PC-9 (cell line): ENCODE results near the gene C14orf132. TPM values are rescaled to one million over a fixed set of nuclear protein-coding genes. Genes with fewer than 3 reads are reported as not detected.

ENCODE experiments used
- BruUV-seq: library from RNA; stranded (reverse); fragments of 400-500 nt; replicated peaks from 2 replicates; lab custom pipeline; 2021; lab: Mats Ljungman, UMichigan
- CTCF ChIA-PET: fragments of 300-600 bp; sonication (Branson Sonifier 250); formaldehyde crosslinking; loops from one replicate; lab custom pipeline; 2022; ENCODE audit warnings: antibody characterized with exemption; lab: Charles Lee
- POLR2A ChIA-PET: fragments of 300-600 bp; sonication (Branson Sonifier 250); formaldehyde crosslinking; loops from one replicate; lab custom pipeline; 2022; ENCODE audit warnings: antibody characterized with exemption; ENCODE audit not compliant: unreplicated experiment; lab: Charles Lee
- DNase-seq, 2 experiments: peaks; one replicate each; pipeline versions ENCODE4 v3.0.0 to v3.0.0-alpha.2; 2015 to 2022; ENCODE audit warnings: mixed read lengths in 1 of 2
- H2AFZ ChIP-seq: fragments of 200-600 bp; sonication (generic); 2 replicates; pipeline ENCODE4 v1.8.1; 2017; ENCODE audit warnings: antibody characterized with exemption
- H3F3A ChIP-seq: fragments of 200-600 bp; sonication (generic); 2 replicates; pipeline ENCODE4 v1.8.1; 2017; ENCODE audit warnings: antibody characterized with exemption, mild to moderate bottlenecking, low read depth; ENCODE audit not compliant: insufficient read depth
- H3K27ac ChIP-seq: fragments of 200-600 bp; sonication (generic); 2 replicates; pipeline ENCODE4 v1.6.1; 2016; ENCODE audit warnings: mixed run types
- H3K27me3 ChIP-seq: fragments of 200-600 bp; sonication (generic); 2 replicates; pipeline ENCODE4 v1.6.1; 2016; ENCODE audit warnings: low read depth, mixed run types; ENCODE audit not compliant: insufficient read depth
- H3K36me3 ChIP-seq: fragments of 200-600 bp; sonication (generic); 2 replicates; pipeline ENCODE4 v1.6.1; 2016; ENCODE audit warnings: low read depth, mixed run types
- H3K4me1 ChIP-seq: fragments of 200-600 bp; sonication (generic); replicated peaks from 2 replicates; pipeline ENCODE4 v1.6.1; 2016; ENCODE audit warnings: mixed run types; ENCODE audit not compliant: insufficient read depth
- H3K4me2 ChIP-seq: fragments of 200-600 bp; sonication (generic); 2 replicates; pipeline ENCODE4 v1.6.1; 2017; ENCODE audit warnings: mixed run types
- H3K4me3 ChIP-seq: fragments of 200-600 bp; sonication (generic); 2 replicates; pipeline ENCODE4 v1.6.1; 2016; ENCODE audit warnings: mixed run types
- H3K79me2 ChIP-seq: fragments of 200-600 bp; sonication (generic); 2 replicates; pipeline ENCODE4 v1.6.1; 2017; ENCODE audit warnings: low read depth, mixed run types
- H3K9me2 ChIP-seq: fragments of 200-600 bp; sonication (generic); 2 replicates; pipeline ENCODE4 v1.8.1; 2017; ENCODE audit warnings: mild to moderate bottlenecking; ENCODE audit not compliant: insufficient read depth
- H3K9me3 ChIP-seq: fragments of 200-600 bp; sonication (generic); 2 replicates; pipeline ENCODE4 v1.8.1; 2016; ENCODE audit warnings: low read depth; ENCODE audit not compliant: insufficient read depth
- H4K20me1 ChIP-seq: fragments of 200-600 bp; sonication (generic); 2 replicates; pipeline ENCODE4 v1.8.1; 2017; ENCODE audit not compliant: insufficient read depth
- EZH2 ChIP-seq: fragments of 200-600 bp; sonication (generic); IDR thresholded peaks from 2 replicates; pipeline ENCODE4 v1.8.0; 2017; ENCODE audit warnings: antibody characterized with exemption, low read depth
- intact Hi-C: fragments of 100-400 bp; cut with micrococcal nuclease; formaldehyde crosslinking; loops from one replicate; pipeline ENCODE4 v1.10.0; 2022; ENCODE audit not compliant: unreplicated experiment
- total RNA-seq: library from RNA; stranded (reverse); gene quantifications from 2 replicates; pipeline ENCODE4 v1.2.3, GENCODE V29; 2021
- TF ChIP-seq, protein P1 (sequence below): fragments of 200-600 bp; sonication (generic); conservative IDR thresholded peaks from 2 replicates; pipeline ENCODE4 v1.6.1; 2017; ENCODE audit warnings: mixed run types, antibody characterized with exemption, mild to moderate bottlenecking, moderate library complexity

C14orf132 gene
- total RNA-seq, 1 experiment from 2014 or later = not detected

DNA sequence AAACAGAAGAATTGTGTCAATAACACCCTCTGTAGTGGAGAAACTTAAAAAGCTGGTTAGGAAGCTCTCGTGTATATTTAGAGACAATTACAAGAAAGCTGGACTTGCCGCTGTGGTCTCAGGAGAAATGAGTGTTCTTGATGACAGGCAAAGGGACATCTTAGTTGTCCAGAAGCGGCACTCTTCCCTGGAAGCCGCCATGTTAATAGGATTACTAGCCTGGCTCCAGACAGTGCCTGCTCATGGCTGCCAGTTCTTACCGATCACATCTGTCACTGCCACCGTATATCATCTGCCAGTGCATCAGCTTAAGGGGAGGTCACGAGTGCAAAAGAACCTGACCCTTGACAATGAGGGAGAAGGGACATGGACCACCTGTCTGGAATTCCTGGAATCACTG, 48.9 kb downstream of the C14orf132 start:
- Histone ChIP-seq H4K20me1 (no peaks in the 10 kb centered on the region), H3K79me2 (no peaks in the 10 kb centered on the region), H3K9me2 (no peaks in the 10 kb centered on the region), H2AFZ (no peak overlapping the region), H3F3A (peaks cover 11% of the 10 kb centered on the region; the same call in 1 of the 2 replicates), H3K27ac (no peak overlapping the region), H3K9me3 (no peaks in the 10 kb centered on the region), H3K4me2 (no peak overlapping the region), H3K4me1 (peaks cover 53% of the 10 kb centered on the region), H3K36me3 (no peaks in the 10 kb centered on the region), H3K27me3 (no peaks in the 10 kb centered on the region), H3K4me3 (no peak overlapping the region)
- DNase-seq = no peak
- ChIA-PET CTCF (no interaction called here), POLR2A (no interaction called here)
- no TSS peak for BruUV-seq
- intact Hi-C loops = no loop called here
- TF ChIP-seq, protein P1, sequence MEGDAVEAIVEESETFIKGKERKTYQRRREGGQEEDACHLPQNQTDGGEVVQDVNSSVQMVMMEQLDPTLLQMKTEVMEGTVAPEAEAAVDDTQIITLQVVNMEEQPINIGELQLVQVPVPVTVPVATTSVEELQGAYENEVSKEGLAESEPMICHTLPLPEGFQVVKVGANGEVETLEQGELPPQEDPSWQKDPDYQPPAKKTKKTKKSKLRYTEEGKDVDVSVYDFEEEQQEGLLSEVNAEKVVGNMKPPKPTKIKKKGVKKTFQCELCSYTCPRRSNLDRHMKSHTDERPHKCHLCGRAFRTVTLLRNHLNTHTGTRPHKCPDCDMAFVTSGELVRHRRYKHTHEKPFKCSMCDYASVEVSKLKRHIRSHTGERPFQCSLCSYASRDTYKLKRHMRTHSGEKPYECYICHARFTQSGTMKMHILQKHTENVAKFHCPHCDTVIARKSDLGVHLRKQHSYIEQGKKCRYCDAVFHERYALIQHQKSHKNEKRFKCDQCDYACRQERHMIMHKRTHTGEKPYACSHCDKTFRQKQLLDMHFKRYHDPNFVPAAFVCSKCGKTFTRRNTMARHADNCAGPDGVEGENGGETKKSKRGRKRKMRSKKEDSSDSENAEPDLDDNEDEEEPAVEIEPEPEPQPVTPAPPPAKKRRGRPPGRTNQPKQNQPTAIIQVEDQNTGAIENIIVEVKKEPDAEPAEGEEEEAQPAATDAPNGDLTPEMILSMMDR = no peak
- no peak for TF ChIP-seq EZH2

GRCh38 chr14:96088481-96088880, 49.3 kb downstream of the C14orf132 start:
- CTCF ChIA-PET = no interaction called here
- POLR2A ChIA-PET = no interaction called here
- H3K36me3 ChIP-seq = no peaks in the 10 kb centered on the region

DNA sequence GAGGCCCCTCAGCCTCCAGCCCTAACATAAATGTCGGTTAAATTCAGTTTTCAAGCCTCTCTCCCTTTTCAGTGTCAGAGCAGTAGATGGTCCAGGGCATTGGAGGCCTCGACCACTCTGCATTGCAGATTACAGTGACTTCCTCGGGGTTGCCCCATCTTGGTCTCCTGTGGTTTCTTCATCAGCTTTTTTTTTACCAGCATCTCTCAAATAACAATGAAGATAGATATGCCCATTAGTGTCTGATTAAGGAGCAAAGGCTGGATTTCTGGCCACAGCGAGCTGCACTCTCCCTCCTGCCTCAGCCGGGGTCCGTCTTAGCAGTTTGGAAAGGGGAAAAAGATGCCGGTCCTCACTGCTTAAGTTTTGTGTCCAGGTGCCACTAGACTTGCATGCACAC, 49.7 kb downstream of the C14orf132 start:
- POLR2A ChIA-PET = no interaction called here
- Histone ChIP-seq H4K20me1 (no peaks in the 10 kb centered on the region), H3K4me1 (peaks cover 53% of the 10 kb centered on the region), H3K4me2 (no peak overlapping the region), H3K4me3 (no peak overlapping the region), H2AFZ (no peak overlapping the region), H3K9me2 (no peaks in the 10 kb centered on the region), H3F3A (peaks cover 4% of the 10 kb centered on the region; the same call in 1 of the 2 replicates), H3K9me3 (no peaks in the 10 kb centered on the region), H3K27ac (no peak overlapping the region), H3K27me3 (no peaks in the 10 kb centered on the region), H3K79me2 (no peaks in the 10 kb centered on the region), H3K36me3 (no peaks in the 10 kb centered on the region)
- no TSS peak for BruUV-seq
- no peak for TF ChIP-seq EZH2
- TF ChIP-seq, protein P1 = no peak
- DNase-seq = no peak
- CTCF ChIA-PET = no interaction called here
- intact Hi-C loops = no loop called here

More at GRCh38 chr14:96088481-96088880, 49.3 kb downstream of the C14orf132 start:
- intact Hi-C loops = no loop called here
- Histone ChIP-seq H3K79me2 (no peaks in the 10 kb centered on the region), H2AFZ (no peak overlapping the region), H3K9me3 (no peaks in the 10 kb centered on the region), H3K4me1 (peaks cover 53% of the 10 kb centered on the region), H3K27me3 (no peaks in the 10 kb centered on the region), H3K4me3 (no peak overlapping the region), H4K20me1 (no peaks in the 10 kb centered on the region), H3K4me2 (no peak overlapping the region), H3K27ac (no peak overlapping the region), H3F3A (peaks cover 7% of the 10 kb centered on the region; the same call in 1 of the 2 replicates), H3K9me2 (no peaks in the 10 kb centered on the region)
- no peak for DNase-seq
- BruUV-seq = no TSS peak
- no peak for TF ChIP-seq EZH2
- TF ChIP-seq, protein P1 = no peak
